Fibroblast of lung (primary cell): ENCODE data around the gene ZNF532. TPM values are rescaled to one million over a fixed set of nuclear protein-coding genes. Genes with fewer than 3 reads are reported as not detected.

Source experiments
- DNase-seq, 2 donors: peaks; one replicate each; pipeline versions ENCODE4 v3.0.0 to v3.0.0-alpha.2; 2010; ENCODE audit warnings: low read depth in 2 of 2
- H2AFZ ChIP-seq: 2 replicates; pipeline ENCODE4 v1.5.1; 2012; ENCODE audit warnings: low read length, control low read depth, inconsistent platforms
- H3K27ac ChIP-seq: 2 replicates; pipeline ENCODE4 v1.5.1; 2011; ENCODE audit warnings: low read length, control low read depth; ENCODE audit not compliant: insufficient read depth
- H3K27me3 ChIP-seq: 2 replicates; pipeline ENCODE4 v1.5.1; 2011; ENCODE audit warnings: mild to moderate bottlenecking, low read length; ENCODE audit not compliant: control insufficient read depth, insufficient read depth
- H3K36me3 ChIP-seq: 2 replicates; pipeline ENCODE4 v1.5.1; 2011; ENCODE audit warnings: low read length; ENCODE audit not compliant: control insufficient read depth, insufficient read depth
- H3K4me1 ChIP-seq: 2 replicates; pipeline ENCODE4 v1.5.1; 2011; ENCODE audit warnings: low read length; ENCODE audit not compliant: control insufficient read depth, insufficient read depth; ENCODE audit errors: extremely low read depth
- H3K4me2 ChIP-seq: 2 replicates; pipeline ENCODE4 v1.5.1; 2011; ENCODE audit warnings: low read length, control low read depth; ENCODE audit not compliant: insufficient read depth; ENCODE audit errors: extremely low read depth
- H3K4me3 ChIP-seq, 4 experiments: fragments of 200-600 bp in 1 of 4; sonication (generic) in 1 of 4; replicated peaks in 1 of 4; 2 replicates each; pipeline ENCODE4 v1.5.1; 2011 to 2016; ENCODE audit warnings: low read length in 4 of 4, low read depth in 3 of 4, mild to moderate bottlenecking in 3 of 4, control low read depth in 2 of 4, inconsistent platforms in 1 of 4, mixed read lengths in 1 of 4; ENCODE audit not compliant: insufficient read depth in 1 of 4; ENCODE audit errors: control extremely low read depth in 1 of 4
- H3K79me2 ChIP-seq: 2 replicates; pipeline ENCODE4 v1.5.1; 2012; ENCODE audit warnings: mild to moderate bottlenecking, low read length, inconsistent platforms; ENCODE audit not compliant: control insufficient read depth, insufficient read depth
- H3K9ac ChIP-seq: 2 replicates; pipeline ENCODE4 v1.5.1; 2011; ENCODE audit warnings: mild to moderate bottlenecking, low read length, control low read depth; ENCODE audit not compliant: insufficient read depth
- H3K9me3 ChIP-seq: 2 replicates; pipeline ENCODE4 v1.5.1; 2012; ENCODE audit warnings: low read depth, low read length; ENCODE audit not compliant: control insufficient read depth, insufficient read depth
- H4K20me1 ChIP-seq: 2 replicates; pipeline ENCODE4 v1.5.1; 2011; ENCODE audit warnings: low read length; ENCODE audit not compliant: control insufficient read depth, insufficient read depth; ENCODE audit errors: extremely low read depth
- CTCF ChIP-seq, 2 donors: IDR thresholded peaks in 1 of 2; conservative IDR thresholded peaks in 1 of 2; 1 replicate in 1 of 2; 2 replicates in 1 of 2; pipeline ENCODE4 v1.5.1; 2011 to 2012; ENCODE audit warnings: low read length in 2 of 2, control low read depth in 1 of 2, inconsistent platforms in 1 of 2, low read depth in 1 of 2, mild to moderate bottlenecking in 1 of 2
- EZH2 ChIP-seq: IDR thresholded peaks from 2 replicates; pipeline ENCODE4 v1.5.1; 2012; ENCODE audit warnings: low read length, control low read depth, mild to moderate bottlenecking; ENCODE audit errors: missing control alignments
- polyA plus RNA-seq, 2 donors: library from polyadenylated mRNA; depleted of rRNA in 1 of 2; stranded (reverse) in 1 of 2; unstranded in 1 of 2; fragments of >200 nt; gene quantifications; 2 replicates each; pipeline ENCODE4 v1.2.1, GENCODE V29; 2011 to 2012; ENCODE audit warnings: missing spikeins in 1 of 2
- total RNA-seq: library from RNA; depleted of rRNA; stranded (reverse); fragments of >200 nt; gene quantifications from 2 replicates; pipeline ENCODE4 v1.2.1, GENCODE V29; 2014

The ZNF532 gene
- total and polyA plus RNA-seq, 2 donors (not counting 1 experiment from before 2014, with no cell fraction given) = 57.3 to 64.6 TPM

GRCh38 chr18:58870130-58870529 lies 5.5 kb downstream of the ZNF532 start:
- no peaks in the 10 kb centered on the region for H3K9me3 ChIP-seq
- no peak overlapping the region for H3K4me3 ChIP-seq
- no peaks in the 10 kb centered on the region for H3K27me3 ChIP-seq
- H3K4me1 ChIP-seq = peaks cover 7% of the 10 kb centered on the region
- H3K4me2 ChIP-seq = no peak overlapping the region
- no peak overlapping the region for H3K27ac ChIP-seq
- peak in 1 of 2 donors; percentile 60 for DNase-seq
- no peak overlapping the region for H2AFZ ChIP-seq
- peaks cover 5% of the 10 kb centered on the region for H3K36me3 ChIP-seq
- peaks cover 43% of the 10 kb centered on the region for H3K79me2 ChIP-seq
- H4K20me1 ChIP-seq = no peaks in the 10 kb centered on the region
- TF ChIP-seq EZH2 (no peak), CTCF (conservative IDR thresholded peaks at IDR 0.05 in 1 of 2, IDR thresholded peaks at IDR 0.05 in 1 of 2; ENCODE audit: low read depth in 1 of 2, low read length in 2 of 2) (no peak)
- H3K9ac ChIP-seq = no peak overlapping the region

- Histone ChIP-seq H3K27ac (no peak overlapping the region), H3K79me2 (peaks cover 42% of the 10 kb centered on the region)
- TF ChIP-seq EZH2 (no peak), CTCF (conservative IDR thresholded peaks at IDR 0.05 in 1 of 2, IDR thresholded peaks at IDR 0.05 in 1 of 2; ENCODE audit: low read depth in 1 of 2, low read length in 2 of 2) (no peak)
Observed at GRCh38 chr18:58870621-58871020, 5.9 kb downstream of the ZNF532 start.

GRCh38 chr18:58871514-58872420 lies 7.1 kb downstream of the ZNF532 start:
- Histone ChIP-seq H4K20me1 (no peaks in the 10 kb centered on the region), H3K79me2 (peaks cover 35% of the 10 kb centered on the region), H3K36me3 (peaks cover 7% of the 10 kb centered on the region), H3K27ac (peak overlapping the region; percentile 26), H3K27me3 (no peaks in the 10 kb centered on the region), H3K9ac (no peak overlapping the region), H3K4me1 (peaks cover 7% of the 10 kb centered on the region), H2AFZ (no peak overlapping the region), H3K9me3 (no peaks in the 10 kb centered on the region), H3K4me3 (peak overlapping the region in 2 of 4 experiments; percentile 5 to 6), H3K4me2 (peak overlapping the region; percentile 91)
- no peak for TF ChIP-seq CTCF (conservative IDR thresholded peaks at IDR 0.05 in 1 of 2, IDR thresholded peaks at IDR 0.05 in 1 of 2; ENCODE audit: low read depth in 1 of 2, low read length in 2 of 2)
- DNase-seq = no peak

More at GRCh38 chr18:58870621-58871020, 5.9 kb downstream of the ZNF532 start:
- Histone ChIP-seq H3K4me1 (peaks cover 7% of the 10 kb centered on the region), H4K20me1 (no peaks in the 10 kb centered on the region), H3K27me3 (no peaks in the 10 kb centered on the region), H3K36me3 (peaks cover 7% of the 10 kb centered on the region), H3K4me3 (no peak overlapping the region), H3K9me3 (no peaks in the 10 kb centered on the region), H2AFZ (no peak overlapping the region), H3K9ac (no peak overlapping the region), H3K4me2 (no peak overlapping the region)
- no peak for DNase-seq
